ENCODE measurements around the gene SLC25A44.

The SLC25A44 gene

GRCh38 chr1:156259805-156260204 is 65.9 kb downstream of the SLC25A44 start:
- no peak overlapping the region for H3K9ac ChIP-seq (ENCODE audit: insufficient read length, low read depth)
- no peak for TF ChIP-seq YY1 (IDR thresholded peaks at IDR 0.05; ENCODE audit: insufficient read depth, insufficient read length)
- no peak for TF ChIP-seq ZNF274 (IDR thresholded peaks at IDR 0.05; ENCODE audit: low read depth, low read length)
- TF ChIP-seq SUZ12 (IDR thresholded peaks at IDR 0.05; ENCODE audit: extremely low read depth, insufficient read depth, insufficient read length) = no peak
- no peaks in the 10 kb centered on the region for H3K27me3 ChIP-seq (ENCODE audit: insufficient read depth, insufficient read length)
- H3K9me3 ChIP-seq (ENCODE audit: insufficient read depth, low read length) = no peaks in the 10 kb centered on the region
- DNase-seq (ENCODE audit: low read depth, low spot score) = no peak
- H3K4me1 ChIP-seq (ENCODE audit: insufficient read depth, insufficient read length) = no peaks in the 10 kb centered on the region
- H3K4me3 ChIP-seq (ENCODE audit: insufficient read length, low read depth) = no peak overlapping the region
- H3K36me3 ChIP-seq (ENCODE audit: insufficient read depth, insufficient read length, low read length) = peaks cover 88% of the 10 kb centered on the region

GRCh38 chr1:156260896-156261295 is 67.0 kb downstream of the SLC25A44 start:
- H3K9me3 ChIP-seq (ENCODE audit: insufficient read depth, low read length) = no peaks in the 10 kb centered on the region
- peaks cover 91% of the 10 kb centered on the region for H3K36me3 ChIP-seq (ENCODE audit: insufficient read depth, insufficient read length, low read length)
- no peak for TF ChIP-seq SUZ12 (IDR thresholded peaks at IDR 0.05; ENCODE audit: extremely low read depth, insufficient read depth, insufficient read length)
- TF ChIP-seq YY1 (IDR thresholded peaks at IDR 0.05; ENCODE audit: insufficient read depth, insufficient read length) = no peak
- no peak for TF ChIP-seq ZNF274 (IDR thresholded peaks at IDR 0.05; ENCODE audit: low read depth, low read length)
- DNase-seq (ENCODE audit: low read depth, low spot score) = no peak
- H3K27me3 ChIP-seq (ENCODE audit: insufficient read depth, insufficient read length) = no peaks in the 10 kb centered on the region
- no peaks in the 10 kb centered on the region for H3K4me1 ChIP-seq (ENCODE audit: insufficient read depth, insufficient read length)
- no peak overlapping the region for H3K9ac ChIP-seq (ENCODE audit: insufficient read length, low read depth)
- no peak overlapping the region for H3K4me3 ChIP-seq (ENCODE audit: insufficient read length, low read depth)
